Measurements from ENCODE around the gene SMARCAD1.
"Not testable (repeated sequence)": the region's sequence is repeated elsewhere in the genome, so short reads cannot be mapped to it uniquely, and the experiment has no call there.

SMARCAD1 gene

GRCh38 chr4:94284889-94285288 lies 77.2 kb downstream of the SMARCAD1 start:
- DNase-seq (ENCODE audit: low read depth), result no peak
- no peak overlapping the region for H3K4me3 ChIP-seq (ENCODE audit: low read length)
- TF ChIP-seq CTCF (IDR thresholded peaks at IDR 0.05; ENCODE audit: insufficient read depth, low read depth, low read length, missing control alignments), result no peak

GRCh38 chr4:94285666-94286065 lies 78.0 kb downstream of the SMARCAD1 start:
- H3K4me3 ChIP-seq (ENCODE audit: low read length), result no peak overlapping the region
- peak; percentile 59 for DNase-seq (ENCODE audit: low read depth)

GRCh38 chr4:94290245-94290644 lies 82.6 kb downstream of the SMARCAD1 start:
- TF ChIP-seq CTCF (IDR thresholded peaks at IDR 0.05; ENCODE audit: insufficient read depth, low read depth, low read length, missing control alignments), result peak; percentile 18
- no peak for DNase-seq (ENCODE audit: low read depth)
- H3K4me3 ChIP-seq (ENCODE audit: low read length), result no peak overlapping the region

More at GRCh38 chr4:94285666-94286065, 78.0 kb downstream of the SMARCAD1 start:
- TF ChIP-seq CTCF (IDR thresholded peaks at IDR 0.05; ENCODE audit: insufficient read depth, low read depth, low read length, missing control alignments), result no peak

GRCh38 chr4:94293981-94294380 lies 86.3 kb downstream of the SMARCAD1 start:
- H3K4me3 ChIP-seq (ENCODE audit: low read length); DNase-seq (ENCODE audit: low read depth): not testable (repeated sequence)

GRCh38 chr4:94295473-94295872 lies 87.8 kb downstream of the SMARCAD1 start:
- not testable (repeated sequence) for DNase-seq (ENCODE audit: low read depth); H3K4me3 ChIP-seq (ENCODE audit: low read length)

- H3K4me3 ChIP-seq (ENCODE audit: low read length), result no peak overlapping the region
- peak; percentile 86 for DNase-seq (ENCODE audit: low read depth)
- no peak for TF ChIP-seq CTCF (IDR thresholded peaks at IDR 0.05; ENCODE audit: insufficient read depth, low read depth, low read length, missing control alignments)
Observed at GRCh38 chr4:94298725-94299252, 91.1 kb downstream of the SMARCAD1 start.

- no peak for DNase-seq (ENCODE audit: low read depth)
- no peak overlapping the region for H3K4me3 ChIP-seq (ENCODE audit: low read length)
- TF ChIP-seq CTCF (IDR thresholded peaks at IDR 0.05; ENCODE audit: insufficient read depth, low read depth, low read length, missing control alignments), result no peak
Observed at GRCh38 chr4:94302191-94302590, 94.5 kb downstream of the SMARCAD1 start.

GRCh38 chr4:94304365-94304971 lies 96.8 kb downstream of the SMARCAD1 start:
- peak; percentile 48 for DNase-seq (ENCODE audit: low read depth)
- TF ChIP-seq CTCF (IDR thresholded peaks at IDR 0.05; ENCODE audit: insufficient read depth, low read depth, low read length, missing control alignments), result peak; percentile 64
- H3K4me3 ChIP-seq (ENCODE audit: low read length), result no peak overlapping the region

Data from epithelial cell of esophagus (primary cell).